HG03045 (cell line): ENCODE measurements around the gene PRODH2.
"Not testable (repeated sequence)": the region's sequence is repeated elsewhere in the genome, so short reads cannot be mapped to it uniquely, and the experiment has no call there.

Source experiments
- ATAC-seq: cut with Tn5 transposase; IDR thresholded peaks from one replicate; pipeline ENCODE4 v1.9.1; 2021; ENCODE audit warnings: mild to moderate bottlenecking, moderate library complexity; ENCODE audit not compliant: unreplicated experiment

The PRODH2 gene

GRCh38 chr19:35782589-35782988 is 30.1 kb downstream of the PRODH2 start:
- ATAC-seq, result no peak

GRCh38 chr19:35781650-35782049 is 31.0 kb downstream of the PRODH2 start:
- no peak for ATAC-seq

- ATAC-seq, result no peak
Observed at GRCh38 chr19:35780717-35781116, 31.9 kb downstream of the PRODH2 start.

- no peak for ATAC-seq
Observed at GRCh38 chr19:35780058-35780457, 32.6 kb downstream of the PRODH2 start.

GRCh38 chr19:35779033-35779432 is 33.6 kb downstream of the PRODH2 start:
- no peak for ATAC-seq

GRCh38 chr19:35777961-35778360 is 34.7 kb downstream of the PRODH2 start:
- no peak for ATAC-seq

- ATAC-seq, result no peak
Observed at GRCh38 chr19:35777086-35777841, 35.4 kb downstream of the PRODH2 start.

GRCh38 chr19:35776102-35776788 is 36.4 kb downstream of the PRODH2 start:
- no peak for ATAC-seq

GRCh38 chr19:35775298-35776101 is 37.1 kb downstream of the PRODH2 start, which contains the start of gene ARHGAP33:
Gene ARHGAP33 (plus strand): TSS chr19:35775564. CDS start chr19:35775659, 95 bp downstream.
- ATAC-seq, result peak; percentile 92

- ATAC-seq, result peak; percentile 5
Observed at GRCh38 chr19:35775046-35775297, 37.7 kb downstream of the PRODH2 start.

- no peak for ATAC-seq
Observed at GRCh38 chr19:35774274-35775045, 38.2 kb downstream of the PRODH2 start.

GRCh38 chr19:35773020-35773806 is 39.4 kb downstream of the PRODH2 start:
- no peak for ATAC-seq

- not testable (repeated sequence) for ATAC-seq
Observed at GRCh38 chr19:35772362-35772761, 40.3 kb downstream of the PRODH2 start.

- ATAC-seq, result no peak
Observed at GRCh38 chr19:35768082-35768421, 44.6 kb downstream of the PRODH2 start.

- ATAC-seq, result no peak
Observed at GRCh38 chr19:35767288-35768081, 45.2 kb downstream of the PRODH2 start.

GRCh38 chr19:35766571-35767104 is 46.0 kb downstream of the PRODH2 start:
- ATAC-seq, result no peak

- no peak for ATAC-seq
Observed at GRCh38 chr19:35764432-35765315, 48.0 kb downstream of the PRODH2 start.

- no peak for ATAC-seq
Observed at GRCh38 chr19:35760711-35761349, 51.8 kb downstream of the PRODH2 start.
